Sigmoid colon (tissue), 7 donors: ENCODE results near the gene FAM227B. TPM values are rescaled to one million over a fixed set of nuclear protein-coding genes. Genes with fewer than 3 reads are reported as not detected.

ENCODE experiments used
- DNase-seq: peaks from one replicate; pipeline ENCODE4 v3.0.0-alpha.2; 2019
- H3K27ac ChIP-seq, 4 donors: fragments of 200-600 bp; sonication (generic); one replicate each; pipeline ENCODE4 v1.5.1; 2016 to 2019; ENCODE audit warnings: mild to moderate bottlenecking in 1 of 4
- H3K27me3 ChIP-seq, 3 donors: fragments of 200-600 bp; sonication (generic); one replicate each; pipeline ENCODE4 v1.5.1; 2019; ENCODE audit warnings: mild to moderate bottlenecking in 1 of 3
- H3K36me3 ChIP-seq, 4 donors: fragments of 200-600 bp; sonication (generic); one replicate each; pipeline ENCODE4 v1.5.1; 2016 to 2019
- H3K4me1 ChIP-seq, 4 donors: fragments of 200-600 bp; sonication (generic); one replicate each; pipeline ENCODE4 v1.5.1; 2017 to 2019
- H3K4me3 ChIP-seq, 4 donors: fragments of 200-600 bp; sonication (generic); one replicate each; pipeline ENCODE4 v1.5.1; 2017 to 2019; ENCODE audit warnings: mild to moderate bottlenecking in 2 of 4, moderate library complexity in 1 of 4
- H3K9me3 ChIP-seq, 4 donors: fragments of 200-600 bp in 3 of 4; sonication (generic) in 3 of 4; one replicate each; pipeline versions ENCODE4 v1.5.1 to v1.6.1; 2013 to 2019
- EP300 ChIP-seq, 4 donors: sonication (generic); formaldehyde crosslinking; IDR thresholded peaks; one replicate each; pipeline ENCODE4 v1.6.1; 2017; ENCODE audit warnings: antibody characterized with exemption in 4 of 4
- POLR2A ChIP-seq, 2 donors: fragments of 450-650 bp; IDR thresholded peaks; one replicate each; pipeline ENCODE4 v1.6.1; 2016; ENCODE audit warnings: antibody characterized with exemption in 2 of 2, mild to moderate bottlenecking in 2 of 2, moderate library complexity in 2 of 2
- POLR2AphosphoS5 ChIP-seq, 4 donors: sonication (generic); formaldehyde crosslinking; IDR thresholded peaks; one replicate each; pipeline ENCODE4 v1.6.1; 2017; ENCODE audit warnings: antibody characterized with exemption in 4 of 4
- WGBS, 2 donors: extraction: QIAGEN DNeasy Blood & Tissue Kit; methylation state at CpG; one replicate each; pipeline ENCODE4 v1.1.7; 2013; 5-methylcytosine and 5-hydroxymethylcytosine counted together
- intact Hi-C: fragments of 100-400 bp; cut with DNase I; formaldehyde crosslinking; loops from one replicate; pipeline ENCODE4 v1.15.1; 2023
- polyA plus RNA-seq, 3 donors: library from polyadenylated mRNA; stranded (reverse); fragments of 200-250 nt; gene quantifications; one replicate each; pipeline ENCODE4 v1.2.3, GENCODE V29; 2013
- total RNA-seq, 4 donors: library from RNA; depleted of rRNA; stranded (reverse); fragments of >200 nt; gene quantifications; one replicate each; pipeline ENCODE4 v1.1.0, GENCODE V29; 2016
- TF ChIP-seq, protein P1 (sequence below), 4 experiments: fragments of 450-650 bp in 3 of 4; fragments of 200-600 bp in 1 of 4; IDR thresholded peaks; one replicate each; pipeline ENCODE4 v1.5.1; 2016 to 2019; ENCODE audit warnings: antibody characterized with exemption in 4 of 4, mild to moderate bottlenecking in 3 of 4, moderate library complexity in 2 of 4
- donor health status: healthy with polysubstance abuse.
- donor health status: Bipolar disorder and iron deficiency.
- donor health status: healthy.

Gene FAM227B
- total and polyA plus RNA-seq, 7 donors, result 1.8 to 21.1 (median 11.1) TPM

DNA sequence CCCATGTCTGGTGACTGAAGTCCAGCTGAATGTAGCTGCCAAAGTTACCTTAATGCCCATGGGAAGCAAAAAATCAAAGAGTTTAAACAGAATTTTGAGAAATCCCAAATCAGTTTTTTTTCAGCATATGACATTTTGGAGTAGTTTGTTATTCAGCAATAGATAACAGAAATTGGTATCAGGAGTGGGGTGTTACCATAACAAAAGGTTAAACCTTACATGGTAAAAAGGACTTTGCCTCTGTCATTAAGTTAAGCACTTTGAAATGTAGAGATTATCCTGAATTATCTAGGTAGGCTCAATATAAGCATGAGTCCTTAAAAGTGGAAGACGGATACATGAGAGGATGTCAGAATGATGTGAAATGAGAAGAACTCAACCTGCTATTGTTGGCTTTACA is 32.3 kb upstream of the FAM227B start:
- TF ChIP-seq, protein P1, sequence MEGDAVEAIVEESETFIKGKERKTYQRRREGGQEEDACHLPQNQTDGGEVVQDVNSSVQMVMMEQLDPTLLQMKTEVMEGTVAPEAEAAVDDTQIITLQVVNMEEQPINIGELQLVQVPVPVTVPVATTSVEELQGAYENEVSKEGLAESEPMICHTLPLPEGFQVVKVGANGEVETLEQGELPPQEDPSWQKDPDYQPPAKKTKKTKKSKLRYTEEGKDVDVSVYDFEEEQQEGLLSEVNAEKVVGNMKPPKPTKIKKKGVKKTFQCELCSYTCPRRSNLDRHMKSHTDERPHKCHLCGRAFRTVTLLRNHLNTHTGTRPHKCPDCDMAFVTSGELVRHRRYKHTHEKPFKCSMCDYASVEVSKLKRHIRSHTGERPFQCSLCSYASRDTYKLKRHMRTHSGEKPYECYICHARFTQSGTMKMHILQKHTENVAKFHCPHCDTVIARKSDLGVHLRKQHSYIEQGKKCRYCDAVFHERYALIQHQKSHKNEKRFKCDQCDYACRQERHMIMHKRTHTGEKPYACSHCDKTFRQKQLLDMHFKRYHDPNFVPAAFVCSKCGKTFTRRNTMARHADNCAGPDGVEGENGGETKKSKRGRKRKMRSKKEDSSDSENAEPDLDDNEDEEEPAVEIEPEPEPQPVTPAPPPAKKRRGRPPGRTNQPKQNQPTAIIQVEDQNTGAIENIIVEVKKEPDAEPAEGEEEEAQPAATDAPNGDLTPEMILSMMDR (IDR thresholded peaks at IDR 0.05), result no peak
- TF ChIP-seq POLR2A (IDR thresholded peaks at IDR 0.05), result no peak
- no peak for TF ChIP-seq POLR2AphosphoS5 (IDR thresholded peaks at IDR 0.05)
- TF ChIP-seq EP300 (IDR thresholded peaks at IDR 0.05), result no peak
- intact Hi-C loops, result no loop called here
- Histone ChIP-seq H3K27ac (no peak overlapping the region), H3K36me3 (no peaks in the 10 kb centered on the region), H3K9me3 (peaks cover 0 to 16% (median 10%) of the 10 kb centered on the region in 4 donors), H3K4me1 (no peaks in the 10 kb centered on the region), H3K4me3 (no peak overlapping the region), H3K27me3 (no peaks in the 10 kb centered on the region)
- 54 to 95% methylated on average over 1 of the region's 1 CpG for WGBS, 2 donors
- no peak for DNase-seq

DNA sequence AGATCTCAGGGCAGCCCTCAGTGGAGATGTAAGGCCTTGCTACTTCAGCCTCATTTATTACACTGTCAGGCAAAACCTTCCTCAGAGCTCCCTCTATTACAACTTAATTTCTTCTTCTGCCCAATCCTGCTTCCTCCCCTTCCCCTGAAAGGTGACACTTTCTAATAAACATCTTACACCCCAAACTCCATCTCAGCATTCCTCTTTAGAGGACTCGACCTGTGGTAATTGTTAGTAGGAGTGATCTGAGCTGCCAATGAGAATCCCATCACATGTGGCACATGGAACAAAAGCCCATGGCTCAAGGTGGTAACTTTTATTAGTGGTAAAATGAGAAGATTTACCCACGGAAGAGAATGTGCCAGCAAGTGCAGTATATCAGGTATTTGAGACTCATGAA is 30.1 kb upstream of the FAM227B start:
- intact Hi-C loops, result no loop called here
- H3K4me3 ChIP-seq, result no peak overlapping the region
- no peaks in the 10 kb centered on the region for H3K27me3 ChIP-seq
- 57 to 71% methylated on average over 2 of the region's 2 CpGs for WGBS, 2 donors
- H3K27ac ChIP-seq, result no peak overlapping the region
- TF ChIP-seq POLR2AphosphoS5 (IDR thresholded peaks at IDR 0.05), result no peak
- TF ChIP-seq EP300 (IDR thresholded peaks at IDR 0.05), result no peak
- TF ChIP-seq, protein P1 (IDR thresholded peaks at IDR 0.05), result no peak
- no peak for TF ChIP-seq POLR2A (IDR thresholded peaks at IDR 0.05)
- peaks cover 0 to 16% (median 10%) of the 10 kb centered on the region in 4 donors for H3K9me3 ChIP-seq
- H3K36me3 ChIP-seq, result no peaks in the 10 kb centered on the region
- DNase-seq, result no peak
- peaks cover 0 to 10% (median 2%) of the 10 kb centered on the region in 4 donors for H3K4me1 ChIP-seq

DNA sequence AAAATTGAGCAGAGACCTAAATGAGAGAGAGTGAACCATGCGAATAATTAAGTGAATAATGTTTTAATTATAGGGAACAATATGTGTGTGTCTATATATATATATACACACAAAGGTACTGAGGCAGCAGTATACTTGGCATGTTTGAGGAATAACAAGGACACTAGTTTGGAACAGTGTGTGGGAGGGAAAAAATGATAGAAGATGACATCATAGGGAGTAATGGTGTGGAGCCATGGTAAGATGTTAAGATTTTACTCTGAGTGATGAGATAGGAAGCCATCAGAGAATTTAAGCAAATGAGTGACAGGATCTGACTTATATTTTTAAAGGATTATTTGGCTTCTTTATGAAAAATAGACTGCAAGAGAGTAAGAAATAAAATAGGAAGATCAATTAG is 29.4 kb upstream of the FAM227B start:
- Histone ChIP-seq H3K4me3 (no peak overlapping the region), H3K4me1 (peaks cover 0 to 17% (median 5%) of the 10 kb centered on the region in 4 donors), H3K9me3 (peaks cover 0 to 16% (median 10%) of the 10 kb centered on the region in 4 donors), H3K36me3 (no peaks in the 10 kb centered on the region), H3K27ac (no peak overlapping the region), H3K27me3 (no peaks in the 10 kb centered on the region)
- intact Hi-C loops, result no loop called here
- no peak for DNase-seq
- no peak for TF ChIP-seq POLR2A (IDR thresholded peaks at IDR 0.05)
- TF ChIP-seq, protein P1 (IDR thresholded peaks at IDR 0.05), result no peak
- no peak for TF ChIP-seq POLR2AphosphoS5 (IDR thresholded peaks at IDR 0.05)
- no peak for TF ChIP-seq EP300 (IDR thresholded peaks at IDR 0.05)
- 94 to 98% methylated on average over 1 of the region's 1 CpG for WGBS, 2 donors

DNA sequence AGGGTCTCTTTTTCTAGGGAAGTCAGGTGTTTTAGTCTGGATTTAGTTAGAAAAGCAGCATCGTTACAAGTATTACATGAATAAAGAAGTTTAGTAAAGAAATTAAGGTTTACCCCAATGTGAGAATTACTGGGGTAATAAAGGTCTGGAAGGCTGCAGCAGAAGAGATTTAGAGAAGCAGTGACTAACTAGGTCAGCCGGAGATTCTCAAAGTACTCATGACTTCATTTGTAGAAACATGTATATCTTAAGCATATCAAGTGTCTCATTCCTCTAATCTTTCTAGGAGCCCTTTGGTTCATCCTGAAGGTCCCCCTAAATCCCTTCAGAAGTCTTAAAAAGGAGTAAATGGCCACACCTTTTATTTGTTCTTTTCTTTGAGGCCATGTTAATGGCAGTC is 26.3 kb upstream of the FAM227B start:
- peak overlapping the region in 1 of 4 donors; percentile 52 for H3K27ac ChIP-seq
- no peaks in the 10 kb centered on the region for H3K9me3 ChIP-seq
- intact Hi-C loops, result no loop called here
- WGBS, 2 donors, result 92 to 93% methylated on average over 2 of the region's 2 CpGs
- H3K4me3 ChIP-seq, result no peak overlapping the region
- H3K4me1 ChIP-seq, result peaks cover 0 to 25% (median 10%) of the 10 kb centered on the region in 4 donors
- DNase-seq, result no peak
- TF ChIP-seq, protein P1 (IDR thresholded peaks at IDR 0.05), result no peak
- H3K27me3 ChIP-seq, result no peaks in the 10 kb centered on the region
- peaks cover 0 to 15% (median 0%) of the 10 kb centered on the region in 4 donors for H3K36me3 ChIP-seq

DNA sequence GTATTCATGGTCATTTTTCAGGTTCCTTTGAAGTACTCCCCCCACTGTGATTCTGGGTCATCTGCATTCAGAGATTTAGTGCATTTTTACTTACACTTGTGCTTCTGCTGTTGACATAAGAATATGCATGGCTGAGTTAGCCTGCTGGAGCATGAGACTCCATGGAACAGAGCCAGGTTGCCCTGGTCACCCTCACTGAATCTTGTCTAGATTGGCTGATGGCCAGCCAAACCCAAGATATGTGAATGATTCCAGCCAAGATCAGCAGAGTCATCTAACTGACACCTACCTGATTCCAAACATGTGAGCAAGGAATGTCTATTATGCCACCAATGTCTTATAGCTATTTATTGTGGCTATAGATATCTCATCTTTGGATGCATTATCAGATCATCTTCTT is 25.3 kb upstream of the FAM227B start:
- DNase-seq, result no peak
- Histone ChIP-seq H3K4me3 (no peak overlapping the region), H3K27me3 (no peaks in the 10 kb centered on the region), H3K36me3 (peaks cover 0 to 15% (median 0%) of the 10 kb centered on the region in 4 donors), H3K4me1 (peaks cover 0 to 25% (median 10%) of the 10 kb centered on the region in 4 donors), H3K27ac (peak overlapping the region in 3 of 4 donors; percentile 16 to 52 (median 26)), H3K9me3 (no peaks in the 10 kb centered on the region)
- intact Hi-C loops, result no loop called here
- no peak for TF ChIP-seq POLR2AphosphoS5 (IDR thresholded peaks at IDR 0.05)
- no peak for TF ChIP-seq POLR2A (IDR thresholded peaks at IDR 0.05)
- no peak for TF ChIP-seq EP300 (IDR thresholded peaks at IDR 0.05)
- TF ChIP-seq, protein P1 (IDR thresholded peaks at IDR 0.05), result no peak
